Gastrocnemius medialis (tissue), 4 donors: ENCODE measurements around the gene KPNA1.

ENCODE experiments used
- CTCF ChIP-seq, 5 experiments: fragments of 450-650 bp in 3 of 5; fragments of 200-600 bp in 2 of 5; sonication (generic) in 2 of 5; IDR thresholded peaks in 4 of 5; conservative IDR thresholded peaks in 1 of 5; 1 replicate in 4 of 5; 2 replicates in 1 of 5; pipeline ENCODE4 v1.5.1; 2016 to 2019; ENCODE audit warnings: antibody characterized with exemption in 5 of 5, mild to moderate bottlenecking in 3 of 5, moderate library complexity in 3 of 5
- POLR2A ChIP-seq, 2 donors: fragments of 450-650 bp; IDR thresholded peaks; one replicate each; pipeline ENCODE4 v1.6.1; 2017; ENCODE audit warnings: antibody characterized with exemption in 2 of 2, mild to moderate bottlenecking in 2 of 2, moderate library complexity in 2 of 2

GRCh38 chr3:122523317-122523716 lies 8.6 kb upstream of the KPNA1 start:
- TF ChIP-seq POLR2A (IDR thresholded peaks at IDR 0.05) (no peak), CTCF (IDR thresholded peaks at IDR 0.05 in 4 of 5, conservative IDR thresholded peaks at IDR 0.05 in 1 of 5) (no peak)
